GM13976 (cell line): ENCODE data around the gene MAD1L1.

ENCODE experiments used
- DNase-seq: peaks from one replicate; pipeline ENCODE4 v3.0.0; 2012; ENCODE audit warnings: low spot score
- in situ Hi-C: fragments of 300-500 bp; cut with MboI; formaldehyde crosslinking; loops from one replicate; pipeline ENCODE4 v1.12.0; 2022; ENCODE audit warnings: low sequenced_read_pairs, mixed read lengths, inconsistent platforms; ENCODE audit not compliant: unreplicated experiment
- TF ChIP-seq, protein P1 (sequence below): IDR thresholded peaks from 2 replicates; pipeline ENCODE4 v1.5.1; 2012; ENCODE audit warnings: borderline replicate concordance, mild to moderate bottlenecking; ENCODE audit not compliant: insufficient read depth; ENCODE audit errors: extremely low read depth, missing control alignments, control extremely low read depth

The MAD1L1 gene

DNA sequence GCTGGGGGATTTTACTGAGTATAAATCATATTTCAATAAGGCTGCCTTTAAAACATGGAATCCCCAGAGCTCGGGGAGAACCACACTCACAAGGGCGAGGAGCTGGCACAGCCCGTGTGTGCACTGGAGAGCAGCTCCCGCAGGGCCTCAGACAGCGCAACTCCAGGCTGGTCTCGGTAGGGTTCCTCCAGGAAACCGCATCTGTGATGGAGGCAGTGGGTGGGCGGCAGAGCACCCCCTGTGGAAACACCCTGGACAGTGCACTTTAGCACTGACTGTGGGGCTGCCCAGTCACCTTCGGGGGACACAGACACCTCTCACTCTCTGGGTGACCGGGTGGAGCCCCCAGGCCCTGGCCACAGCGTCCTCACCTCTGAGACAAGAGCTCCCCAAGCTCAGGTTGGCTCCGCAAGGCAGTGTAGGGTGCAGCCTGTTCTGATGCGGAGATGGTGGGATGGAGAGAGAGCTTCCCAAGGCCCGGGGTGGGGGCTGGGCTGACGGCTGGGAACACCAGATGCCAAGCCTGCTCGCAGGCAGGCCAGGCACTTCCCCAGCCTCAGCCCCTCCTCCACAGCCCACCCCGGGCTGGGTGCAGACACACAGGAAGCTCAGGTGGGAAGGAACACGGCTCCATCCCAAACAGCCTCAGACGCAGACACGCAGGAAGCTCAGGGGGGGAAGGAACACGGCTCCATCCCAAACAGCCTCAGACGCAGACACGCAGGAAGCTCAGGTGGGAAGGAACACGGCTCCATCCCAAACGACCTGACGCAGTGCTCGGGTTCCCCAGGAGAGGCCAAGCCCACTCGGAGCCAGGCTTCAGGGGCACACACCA, 224.4 kb downstream of the MAD1L1 start:
- in situ Hi-C loops, result no loop called here
- TF ChIP-seq, protein P1, sequence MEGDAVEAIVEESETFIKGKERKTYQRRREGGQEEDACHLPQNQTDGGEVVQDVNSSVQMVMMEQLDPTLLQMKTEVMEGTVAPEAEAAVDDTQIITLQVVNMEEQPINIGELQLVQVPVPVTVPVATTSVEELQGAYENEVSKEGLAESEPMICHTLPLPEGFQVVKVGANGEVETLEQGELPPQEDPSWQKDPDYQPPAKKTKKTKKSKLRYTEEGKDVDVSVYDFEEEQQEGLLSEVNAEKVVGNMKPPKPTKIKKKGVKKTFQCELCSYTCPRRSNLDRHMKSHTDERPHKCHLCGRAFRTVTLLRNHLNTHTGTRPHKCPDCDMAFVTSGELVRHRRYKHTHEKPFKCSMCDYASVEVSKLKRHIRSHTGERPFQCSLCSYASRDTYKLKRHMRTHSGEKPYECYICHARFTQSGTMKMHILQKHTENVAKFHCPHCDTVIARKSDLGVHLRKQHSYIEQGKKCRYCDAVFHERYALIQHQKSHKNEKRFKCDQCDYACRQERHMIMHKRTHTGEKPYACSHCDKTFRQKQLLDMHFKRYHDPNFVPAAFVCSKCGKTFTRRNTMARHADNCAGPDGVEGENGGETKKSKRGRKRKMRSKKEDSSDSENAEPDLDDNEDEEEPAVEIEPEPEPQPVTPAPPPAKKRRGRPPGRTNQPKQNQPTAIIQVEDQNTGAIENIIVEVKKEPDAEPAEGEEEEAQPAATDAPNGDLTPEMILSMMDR, result no peak
- DNase-seq, result no peak

DNA sequence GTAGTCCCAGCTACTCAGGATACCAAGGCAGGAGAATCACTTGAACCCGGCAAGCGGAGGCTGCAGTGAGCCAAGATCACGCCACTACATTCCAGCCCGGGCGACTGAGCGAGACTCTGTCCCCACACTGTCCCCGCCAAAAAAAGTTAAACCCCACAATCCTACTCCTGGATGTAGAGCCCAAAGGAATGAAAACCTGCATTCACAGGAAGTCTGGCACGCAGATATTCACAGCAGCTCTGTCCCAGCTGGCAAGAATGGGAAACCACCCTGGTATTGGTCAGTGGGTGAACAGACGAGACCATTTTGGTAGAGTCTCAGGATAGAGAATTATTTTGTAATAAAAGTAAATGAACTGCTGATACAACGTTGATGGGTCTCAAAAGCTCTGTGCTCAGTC, 225.2 kb downstream of the MAD1L1 start:
- TF ChIP-seq, protein P1, result no peak
- in situ Hi-C loops, result no loop called here
- no peak for DNase-seq

DNA sequence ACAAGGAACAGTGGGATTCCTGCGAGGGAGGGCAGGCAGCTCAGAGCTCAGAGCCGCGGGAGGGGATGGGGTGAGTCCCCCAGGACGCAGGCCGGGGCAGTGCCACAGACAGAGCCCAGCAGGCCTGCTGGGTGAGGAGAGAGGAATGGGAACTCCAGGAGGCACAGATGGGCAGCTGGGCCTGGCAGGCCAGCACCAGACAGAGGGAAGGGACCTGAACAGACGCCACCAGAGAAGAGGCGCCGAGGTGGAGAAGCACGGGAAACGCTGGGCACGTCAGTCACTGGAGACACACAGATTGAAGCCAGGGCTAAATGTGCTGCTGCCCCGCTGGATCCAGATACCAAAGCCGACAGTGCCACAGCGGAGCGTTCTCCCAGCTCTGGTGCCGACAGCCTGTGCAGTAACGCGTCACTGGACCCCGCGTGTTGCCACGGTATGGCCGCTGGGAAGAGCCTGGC, 225.8 kb downstream of the MAD1L1 start:
- TF ChIP-seq, protein P1, result no peak
- no peak for DNase-seq
- in situ Hi-C loops, result no loop called here

DNA sequence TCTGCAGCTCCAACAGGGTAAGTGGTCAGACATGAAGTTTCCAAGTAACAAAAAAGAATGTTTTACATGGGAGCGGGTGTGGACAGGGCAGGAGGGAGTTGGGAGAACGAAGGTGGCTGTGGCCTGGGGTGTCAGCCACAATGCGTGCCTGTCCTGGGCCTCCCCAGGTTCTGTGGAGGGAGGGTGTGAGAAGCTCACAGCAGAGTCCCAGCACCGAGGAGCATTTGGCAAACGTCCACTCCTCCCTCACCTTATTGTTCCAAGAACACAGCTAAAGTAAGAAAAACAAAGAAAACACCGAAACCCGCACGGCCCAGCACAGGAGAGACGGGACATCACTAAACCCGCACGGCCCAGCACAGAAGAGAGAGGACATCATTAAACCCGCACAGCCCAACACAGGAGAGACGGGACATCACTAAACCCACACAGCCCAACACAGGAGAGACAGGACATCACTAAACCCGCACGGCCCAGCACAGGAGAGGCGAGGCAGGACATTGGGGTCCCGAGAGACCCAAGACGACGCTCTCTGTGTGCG, 226.4 kb downstream of the MAD1L1 start:
- TF ChIP-seq, protein P1, result no peak
- in situ Hi-C loops, result no loop called here
- DNase-seq, result no peak

DNA sequence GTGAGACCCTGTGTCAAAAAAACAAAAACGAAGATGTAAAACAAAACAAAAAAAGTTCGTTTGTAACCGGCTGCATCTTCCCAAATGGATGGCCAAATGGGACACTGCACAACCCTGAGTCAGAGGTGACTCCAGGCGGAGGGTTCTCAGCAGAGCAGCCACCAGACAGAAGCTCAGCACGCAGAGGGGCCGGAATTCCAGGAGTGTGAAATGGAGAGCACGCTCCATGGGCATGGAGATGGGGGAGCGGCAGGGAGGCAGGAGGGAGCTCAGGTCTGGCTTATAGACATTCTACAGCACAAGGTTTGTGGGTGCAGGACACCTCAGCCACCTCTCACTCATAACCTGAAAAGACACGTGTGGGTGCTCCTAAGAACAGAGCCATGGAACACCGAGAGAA, 227.0 kb downstream of the MAD1L1 start:
- TF ChIP-seq, protein P1, result no peak
- in situ Hi-C loops, result no loop called here
- no peak for DNase-seq

DNA sequence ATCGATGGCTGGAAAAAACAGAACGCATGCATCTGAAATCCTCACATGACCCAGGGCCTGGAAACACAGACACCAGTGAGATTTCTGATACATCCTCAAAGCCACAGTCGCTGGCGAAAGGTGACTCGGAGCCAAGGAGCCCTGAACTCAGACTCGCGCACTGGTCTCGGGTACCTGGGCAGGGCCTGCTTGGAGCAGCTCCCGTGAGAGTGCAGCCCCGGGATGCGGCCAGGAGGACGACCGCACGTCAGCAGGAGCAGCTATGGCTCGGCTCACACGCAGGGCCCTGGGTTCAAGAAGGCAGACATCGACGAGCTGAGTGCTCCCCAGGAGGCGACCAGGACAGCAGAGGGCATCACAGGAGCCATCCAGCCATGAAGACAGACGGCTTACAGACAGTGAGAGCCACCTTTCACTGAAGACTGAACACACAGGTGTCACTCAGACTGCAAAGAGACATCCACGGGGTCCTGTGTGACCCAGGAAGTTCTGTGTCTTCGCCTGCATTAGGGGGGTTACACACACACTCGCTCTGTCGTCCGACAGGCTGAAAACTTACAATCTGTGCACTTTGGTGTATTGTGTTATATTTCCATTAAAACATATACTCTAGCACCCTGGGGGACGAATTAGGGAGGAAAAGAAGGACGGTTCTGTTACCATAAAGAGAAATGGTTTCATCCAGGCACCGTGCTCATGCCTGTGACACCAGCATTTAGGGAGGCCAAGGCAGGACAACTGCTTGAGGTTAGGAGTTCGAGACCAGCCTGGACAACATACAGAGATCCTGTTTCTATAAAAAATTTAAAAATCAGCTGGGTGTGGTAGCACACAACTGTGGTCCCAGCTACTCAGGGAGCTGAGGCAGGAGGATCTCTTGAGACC, 227.7 kb downstream of the MAD1L1 start:
- in situ Hi-C loops, result no loop called here
- DNase-seq, result no peak
- TF ChIP-seq, protein P1, result no peak
